ENCODE data around the gene NIPBL.
"Not testable (repeated sequence)": the region's sequence is repeated elsewhere in the genome, so short reads cannot be mapped to it uniquely, and the experiment has no call there.

The NIPBL gene

GRCh38 chr5:37099267-37099666 lies 222.7 kb downstream of the NIPBL start:
- not testable (repeated sequence) for DNase-seq (ENCODE audit: low spot score)

GRCh38 chr5:37103302-37103701 lies 226.7 kb downstream of the NIPBL start:
- no peak for DNase-seq (ENCODE audit: low spot score)

GRCh38 chr5:37109338-37109737 lies 232.8 kb downstream of the NIPBL start:
- DNase-seq (ENCODE audit: low spot score), result no peak

GRCh38 chr5:37110135-37110534 lies 233.6 kb downstream of the NIPBL start:
- no peak for DNase-seq (ENCODE audit: low spot score)

GRCh38 chr5:37111426-37112382 lies 235.1 kb downstream of the NIPBL start:
- peak; percentile 48 for DNase-seq (ENCODE audit: low spot score)

GRCh38 chr5:37112383-37112991 lies 235.9 kb downstream of the NIPBL start:
- DNase-seq (ENCODE audit: low spot score), result no peak
